ENCODE data around the gene LBP.
"Not testable (repeated sequence)": the region's sequence is repeated elsewhere in the genome, so short reads cannot be mapped to it uniquely, and the experiment has no call there.

Gene LBP

GRCh38 chr20:38307371-38308046 lies 38.8 kb upstream of the LBP start:
- Histone ChIP-seq H3K36me3 (ENCODE audit: insufficient read depth, low read length) (no peaks in the 10 kb centered on the region), H3K9ac (ENCODE audit: low read depth, low read length) (no peak overlapping the region), H3K4me2 (ENCODE audit: low read length) (no peak overlapping the region), H3K9me3 (replicated peaks; ENCODE audit: low read length) (no peaks in the 10 kb centered on the region), H3K4me3 (ENCODE audit: low read length) (no peak overlapping the region), H3K27me3 (ENCODE audit: control insufficient read depth, insufficient read depth, low read length) (peaks cover 37% of the 10 kb centered on the region), H3K4me1 (ENCODE audit: control insufficient read depth, insufficient read depth, low read length) (peaks cover 8% of the 10 kb centered on the region)

- Histone ChIP-seq H3K36me3 (ENCODE audit: insufficient read depth, low read length) (no peaks in the 10 kb centered on the region), H3K27me3 (ENCODE audit: control insufficient read depth, insufficient read depth, low read length) (peaks cover 36% of the 10 kb centered on the region), H3K9me3 (replicated peaks; ENCODE audit: low read length) (no peaks in the 10 kb centered on the region), H3K9ac (ENCODE audit: low read depth, low read length) (no peak overlapping the region), H3K4me3 (ENCODE audit: low read length) (no peak overlapping the region), H3K4me1 (ENCODE audit: control insufficient read depth, insufficient read depth, low read length) (peaks cover 8% of the 10 kb centered on the region), H3K4me2 (ENCODE audit: low read length) (no peak overlapping the region)
Measured at GRCh38 chr20:38308047-38308438, 38.2 kb upstream of the LBP start.

GRCh38 chr20:38308447-38308846 lies 37.8 kb upstream of the LBP start:
- no peaks in the 10 kb centered on the region for H3K9me3 ChIP-seq (replicated peaks; ENCODE audit: low read length)
- no peak overlapping the region for H3K4me3 ChIP-seq (ENCODE audit: low read length)
- H3K4me2 ChIP-seq (ENCODE audit: low read length) = no peak overlapping the region
- peaks cover 8% of the 10 kb centered on the region for H3K4me1 ChIP-seq (ENCODE audit: control insufficient read depth, insufficient read depth, low read length)
- H3K36me3 ChIP-seq (ENCODE audit: insufficient read depth, low read length) = no peaks in the 10 kb centered on the region
- peaks cover 32% of the 10 kb centered on the region for H3K27me3 ChIP-seq (ENCODE audit: control insufficient read depth, insufficient read depth, low read length)
- no peak overlapping the region for H3K9ac ChIP-seq (ENCODE audit: low read depth, low read length)

GRCh38 chr20:38311091-38311490 lies 35.2 kb upstream of the LBP start:
- no peaks in the 10 kb centered on the region for H3K9me3 ChIP-seq (replicated peaks; ENCODE audit: low read length)
- peaks cover 27% of the 10 kb centered on the region for H3K27me3 ChIP-seq (ENCODE audit: control insufficient read depth, insufficient read depth, low read length)
- H3K9ac ChIP-seq (ENCODE audit: low read depth, low read length) = no peak overlapping the region
- no peak overlapping the region for H3K4me3 ChIP-seq (ENCODE audit: low read length)
- no peak overlapping the region for H3K4me2 ChIP-seq (ENCODE audit: low read length)
- no peaks in the 10 kb centered on the region for H3K36me3 ChIP-seq (ENCODE audit: insufficient read depth, low read length)
- H3K4me1 ChIP-seq (ENCODE audit: control insufficient read depth, insufficient read depth, low read length) = peaks cover 8% of the 10 kb centered on the region

- no peak overlapping the region for H3K4me3 ChIP-seq (ENCODE audit: low read length)
- H3K4me1 ChIP-seq (ENCODE audit: control insufficient read depth, insufficient read depth, low read length) = peaks cover 8% of the 10 kb centered on the region
- H3K4me2 ChIP-seq (ENCODE audit: low read length) = no peak overlapping the region
- H3K27me3 ChIP-seq (ENCODE audit: control insufficient read depth, insufficient read depth, low read length) = peaks cover 30% of the 10 kb centered on the region
- H3K9me3 ChIP-seq (replicated peaks; ENCODE audit: low read length) = no peaks in the 10 kb centered on the region
- no peaks in the 10 kb centered on the region for H3K36me3 ChIP-seq (ENCODE audit: insufficient read depth, low read length)
- no peak overlapping the region for H3K9ac ChIP-seq (ENCODE audit: low read depth, low read length)
Measured at GRCh38 chr20:38311491-38311890, 34.8 kb upstream of the LBP start.

- Histone ChIP-seq H3K36me3 (ENCODE audit: insufficient read depth, low read length) (no peaks in the 10 kb centered on the region), H3K4me2 (ENCODE audit: low read length) (no peak overlapping the region), H3K9ac (ENCODE audit: low read depth, low read length) (no peak overlapping the region), H3K9me3 (replicated peaks; ENCODE audit: low read length) (no peaks in the 10 kb centered on the region), H3K4me1 (ENCODE audit: control insufficient read depth, insufficient read depth, low read length) (no peaks in the 10 kb centered on the region), H3K4me3 (ENCODE audit: low read length) (no peak overlapping the region), H3K27me3 (ENCODE audit: control insufficient read depth, insufficient read depth, low read length) (peaks cover 42% of the 10 kb centered on the region)
Measured at GRCh38 chr20:38313676-38314075, 32.6 kb upstream of the LBP start.

- H3K27me3 ChIP-seq (ENCODE audit: control insufficient read depth, insufficient read depth, low read length) = peaks cover 43% of the 10 kb centered on the region
- not testable (repeated sequence) for H3K9ac ChIP-seq (ENCODE audit: low read depth, low read length)
Measured at GRCh38 chr20:38314350-38314749, 31.9 kb upstream of the LBP start.

GRCh38 chr20:38315290-38315966 lies 30.9 kb upstream of the LBP start:
- H3K4me3 ChIP-seq (ENCODE audit: low read length) = no peak overlapping the region
- H3K27me3 ChIP-seq (ENCODE audit: control insufficient read depth, insufficient read depth, low read length) = peaks cover 44% of the 10 kb centered on the region
- H3K4me1 ChIP-seq (ENCODE audit: control insufficient read depth, insufficient read depth, low read length) = no peaks in the 10 kb centered on the region
- H3K4me2 ChIP-seq (ENCODE audit: low read length) = no peak overlapping the region
- H3K9ac ChIP-seq (ENCODE audit: low read depth, low read length) = no peak overlapping the region
- H3K36me3 ChIP-seq (ENCODE audit: insufficient read depth, low read length) = no peaks in the 10 kb centered on the region
- H3K9me3 ChIP-seq (replicated peaks; ENCODE audit: low read length) = no peaks in the 10 kb centered on the region

More at GRCh38 chr20:38314350-38314749, 31.9 kb upstream of the LBP start:
- not testable (repeated sequence) for H3K36me3 ChIP-seq (ENCODE audit: insufficient read depth, low read length); H3K4me3 ChIP-seq (ENCODE audit: low read length); H3K4me1 ChIP-seq (ENCODE audit: control insufficient read depth, insufficient read depth, low read length); H3K9me3 ChIP-seq (replicated peaks; ENCODE audit: low read length); H3K4me2 ChIP-seq (ENCODE audit: low read length)

GRCh38 chr20:38316341-38316740 lies 29.9 kb upstream of the LBP start:
- peaks cover 40% of the 10 kb centered on the region for H3K27me3 ChIP-seq (ENCODE audit: control insufficient read depth, insufficient read depth, low read length)
- no peaks in the 10 kb centered on the region for H3K4me1 ChIP-seq (ENCODE audit: control insufficient read depth, insufficient read depth, low read length)
- H3K4me2 ChIP-seq (ENCODE audit: low read length) = no peak overlapping the region
- H3K9me3 ChIP-seq (replicated peaks; ENCODE audit: low read length) = no peaks in the 10 kb centered on the region
- H3K36me3 ChIP-seq (ENCODE audit: insufficient read depth, low read length) = no peaks in the 10 kb centered on the region
- no peak overlapping the region for H3K4me3 ChIP-seq (ENCODE audit: low read length)
- no peak overlapping the region for H3K9ac ChIP-seq (ENCODE audit: low read depth, low read length)

- H3K9me3 ChIP-seq (replicated peaks; ENCODE audit: low read length) = no peaks in the 10 kb centered on the region
- H3K4me3 ChIP-seq (ENCODE audit: low read length) = no peak overlapping the region
- no peaks in the 10 kb centered on the region for H3K4me1 ChIP-seq (ENCODE audit: control insufficient read depth, insufficient read depth, low read length)
- no peak overlapping the region for H3K9ac ChIP-seq (ENCODE audit: low read depth, low read length)
- peaks cover 29% of the 10 kb centered on the region for H3K27me3 ChIP-seq (ENCODE audit: control insufficient read depth, insufficient read depth, low read length)
- H3K4me2 ChIP-seq (ENCODE audit: low read length) = no peak overlapping the region
- no peaks in the 10 kb centered on the region for H3K36me3 ChIP-seq (ENCODE audit: insufficient read depth, low read length)
Measured at GRCh38 chr20:38317422-38317821, 28.9 kb upstream of the LBP start.

- Histone ChIP-seq H3K9ac (ENCODE audit: low read depth, low read length) (no peak overlapping the region), H3K27me3 (ENCODE audit: control insufficient read depth, insufficient read depth, low read length) (peaks cover 45% of the 10 kb centered on the region), H3K4me2 (ENCODE audit: low read length) (no peak overlapping the region), H3K9me3 (replicated peaks; ENCODE audit: low read length) (no peaks in the 10 kb centered on the region), H3K4me3 (ENCODE audit: low read length) (no peak overlapping the region), H3K4me1 (ENCODE audit: control insufficient read depth, insufficient read depth, low read length) (no peaks in the 10 kb centered on the region), H3K36me3 (ENCODE audit: insufficient read depth, low read length) (no peaks in the 10 kb centered on the region)
Measured at GRCh38 chr20:38320221-38320620, 26.1 kb upstream of the LBP start.
